OCI-LY3 (cell line): ENCODE measurements around the gene VPS35.

Source experiments
- H2AFZ ChIP-seq: fragments of 200-600, 300-600 bp; shearing (Covaris generic); 2 replicates; pipeline ENCODE4 v1.6.0; 2014; ENCODE audit warnings: antibody characterized with exemption, low read depth, low read length
- H3K27ac ChIP-seq: fragments of 200-600, 300-600 bp; sonication (generic); 2 replicates; pipeline ENCODE4 v1.5.1; 2014; ENCODE audit warnings: mild to moderate bottlenecking, low read length, moderate library complexity, mixed read lengths
- H3K27me3 ChIP-seq: fragments of 200-600, 300-600 bp; sonication (generic); 2 replicates; pipeline ENCODE4 v1.6.1; 2014; ENCODE audit warnings: low read depth, low read length, mixed read lengths
- H3K36me3 ChIP-seq: fragments of 200-600, 300-600 bp; sonication (generic); replicated peaks from 2 replicates; pipeline ENCODE3; 2014; ENCODE audit warnings: low read depth, low read length, mixed read lengths
- H3K4me1 ChIP-seq: fragments of 300-600, 200-600 bp; sonication (generic); 2 replicates; pipeline ENCODE4 v1.6.1; 2014; ENCODE audit warnings: low read length, mixed read lengths
- H3K4me2 ChIP-seq: fragments of 200-600, 300-600 bp; sonication (generic); 2 replicates; pipeline ENCODE4 v1.6.1; 2014; ENCODE audit warnings: low read length, mixed read lengths
- H3K4me3 ChIP-seq: fragments of 300-600, 200-600 bp; sonication (generic); 2 replicates; pipeline ENCODE4 v1.5.1; 2014; ENCODE audit warnings: antibody characterized with exemption, mild to moderate bottlenecking, low read length, moderate library complexity
- H3K79me2 ChIP-seq: fragments of 300-600, 200-600 bp; shearing (Covaris generic); 2 replicates; pipeline ENCODE4 v1.6.1; 2014; ENCODE audit warnings: mild to moderate bottlenecking, low read length, mixed read lengths
- H3K9ac ChIP-seq: fragments of 300-600, 200-600 bp; shearing (Covaris generic); 2 replicates; pipeline ENCODE4 v1.6.0; 2014; ENCODE audit warnings: mild to moderate bottlenecking, low read length, moderate library complexity
- H3K9me3 ChIP-seq: fragments of 200-600, 300-600 bp; shearing (Covaris generic); 2 replicates; pipeline ENCODE4 v1.6.1; 2014; ENCODE audit warnings: low read length, mixed read lengths; ENCODE audit not compliant: insufficient read depth
- H4K20me1 ChIP-seq: fragments of 200-600, 300-600 bp; sonication (generic); 2 replicates; pipeline ENCODE4 v1.6.1; 2016; ENCODE audit warnings: low read length, mixed read lengths; ENCODE audit not compliant: insufficient read depth
- EZH2phosphoT487 ChIP-seq: fragments of 200-600 bp; shearing (Covaris generic); IDR thresholded peaks from 2 replicates; pipeline ENCODE4 v1.6.1; 2018; ENCODE audit warnings: antibody characterized with exemption, mixed run types, low read depth
- TF ChIP-seq, protein P1 (sequence below): fragments of 200-600, 300-600 bp; sonication (generic); IDR thresholded peaks from 2 replicates; pipeline ENCODE4 v1.5.1; 2014; ENCODE audit warnings: antibody characterized with exemption, low read length, low read depth

Gene VPS35

GRCh38 chr16:46715769-46716305 is 26.9 kb upstream of the VPS35 start:
- Histone ChIP-seq H3K4me1 (peaks cover 28% of the 10 kb centered on the region), H3K9me3 (no peaks in the 10 kb centered on the region), H2AFZ (no peak overlapping the region), H3K27ac (no peak overlapping the region), H3K27me3 (0 out of 2 replicates have a peak, but pooled peaks cover 3% of the 10 kb centered on the region), H3K4me3 (no peak overlapping the region), H3K36me3 (no peaks in the 10 kb centered on the region), H3K9ac (no peak overlapping the region), H4K20me1 (no peaks in the 10 kb centered on the region), H3K4me2 (no peak overlapping the region), H3K79me2 (no peaks in the 10 kb centered on the region)
- TF ChIP-seq, protein P1, sequence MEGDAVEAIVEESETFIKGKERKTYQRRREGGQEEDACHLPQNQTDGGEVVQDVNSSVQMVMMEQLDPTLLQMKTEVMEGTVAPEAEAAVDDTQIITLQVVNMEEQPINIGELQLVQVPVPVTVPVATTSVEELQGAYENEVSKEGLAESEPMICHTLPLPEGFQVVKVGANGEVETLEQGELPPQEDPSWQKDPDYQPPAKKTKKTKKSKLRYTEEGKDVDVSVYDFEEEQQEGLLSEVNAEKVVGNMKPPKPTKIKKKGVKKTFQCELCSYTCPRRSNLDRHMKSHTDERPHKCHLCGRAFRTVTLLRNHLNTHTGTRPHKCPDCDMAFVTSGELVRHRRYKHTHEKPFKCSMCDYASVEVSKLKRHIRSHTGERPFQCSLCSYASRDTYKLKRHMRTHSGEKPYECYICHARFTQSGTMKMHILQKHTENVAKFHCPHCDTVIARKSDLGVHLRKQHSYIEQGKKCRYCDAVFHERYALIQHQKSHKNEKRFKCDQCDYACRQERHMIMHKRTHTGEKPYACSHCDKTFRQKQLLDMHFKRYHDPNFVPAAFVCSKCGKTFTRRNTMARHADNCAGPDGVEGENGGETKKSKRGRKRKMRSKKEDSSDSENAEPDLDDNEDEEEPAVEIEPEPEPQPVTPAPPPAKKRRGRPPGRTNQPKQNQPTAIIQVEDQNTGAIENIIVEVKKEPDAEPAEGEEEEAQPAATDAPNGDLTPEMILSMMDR: no peak
- no peak for TF ChIP-seq EZH2phosphoT487

GRCh38 chr16:46714797-46715591 is 26.0 kb upstream of the VPS35 start:
- no peaks in the 10 kb centered on the region for H4K20me1 ChIP-seq
- H3K4me3 ChIP-seq: no peak overlapping the region
- H3K4me2 ChIP-seq: no peak overlapping the region
- no peak overlapping the region for H2AFZ ChIP-seq
- H3K9me3 ChIP-seq: no peaks in the 10 kb centered on the region
- 0 out of 2 replicates have a peak, but pooled peaks cover 3% of the 10 kb centered on the region for H3K27me3 ChIP-seq
- TF ChIP-seq, protein P1: no peak
- no peak for TF ChIP-seq EZH2phosphoT487
- H3K9ac ChIP-seq: no peak overlapping the region
- H3K36me3 ChIP-seq: no peaks in the 10 kb centered on the region
- no peak overlapping the region for H3K27ac ChIP-seq
- no peaks in the 10 kb centered on the region for H3K79me2 ChIP-seq
- H3K4me1 ChIP-seq: peaks cover 28% of the 10 kb centered on the region

DNA sequence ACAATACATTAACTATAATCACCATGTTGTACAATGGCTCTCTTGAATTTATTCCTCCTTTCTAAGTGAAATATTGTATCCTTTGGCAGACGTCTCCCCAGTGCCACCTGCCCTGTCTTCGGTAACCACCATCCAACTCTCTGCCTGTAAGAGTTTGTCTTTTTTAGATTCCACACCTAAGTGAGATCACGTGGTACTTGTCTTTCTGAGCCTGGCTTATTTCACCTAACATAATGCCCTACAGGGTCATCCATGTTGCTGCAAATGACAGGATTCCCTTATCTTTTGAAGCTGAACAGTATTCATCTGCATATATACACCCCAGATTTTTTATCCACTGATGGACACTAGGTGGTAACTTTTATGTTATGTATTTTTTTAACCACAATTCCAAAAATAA is 24.7 kb upstream of the VPS35 start:
- Histone ChIP-seq H3K9me3 (no peaks in the 10 kb centered on the region), H2AFZ (no peak overlapping the region), H3K79me2 (no peaks in the 10 kb centered on the region), H3K4me1 (peaks cover 28% of the 10 kb centered on the region), H3K4me3 (peak overlapping the region; percentile 34; the same call in 1 of the 2 replicates), H3K27me3 (0 out of 2 replicates have a peak, but pooled peaks cover 3% of the 10 kb centered on the region), H3K27ac (no peak overlapping the region), H4K20me1 (no peaks in the 10 kb centered on the region), H3K4me2 (peak overlapping the region; percentile 59), H3K36me3 (no peaks in the 10 kb centered on the region), H3K9ac (no peak overlapping the region)
- TF ChIP-seq EZH2phosphoT487: no peak

GRCh38 chr16:46712911-46713310 is 23.9 kb upstream of the VPS35 start:
- Histone ChIP-seq H2AFZ (no peak overlapping the region), H3K9me3 (no peaks in the 10 kb centered on the region), H3K27me3 (0 out of 2 replicates have a peak, but pooled peaks cover 3% of the 10 kb centered on the region), H4K20me1 (no peaks in the 10 kb centered on the region), H3K4me3 (peak overlapping the region; percentile 34), H3K4me2 (peak overlapping the region; percentile 59), H3K4me1 (peaks cover 28% of the 10 kb centered on the region), H3K9ac (no peak overlapping the region; the same call in 1 of the 2 replicates), H3K27ac (peak overlapping the region; percentile 1; the same call in 1 of the 2 replicates), H3K79me2 (no peaks in the 10 kb centered on the region), H3K36me3 (no peaks in the 10 kb centered on the region)
- TF ChIP-seq, protein P1: no peak
- TF ChIP-seq EZH2phosphoT487: no peak
